ENCODE measurements around the gene POLR1G. TPM values are rescaled to one million over a fixed set of nuclear protein-coding genes. Genes with fewer than 3 reads are reported as not detected.
A peak's percentile ranks its signal among the peaks of the same experiment; 100 is the strongest.

Gene POLR1G
- total and polyA plus RNA-seq, 7 donors, result 6.0 to 12.5 (median 8.8) TPM

GRCh38 chr19:45395821-45396617 lies 10.4 kb upstream of the POLR1G start:
- DNase-seq, result no peak
- no peaks in the 10 kb centered on the region for H3K9me3 ChIP-seq
- no peak for TF ChIP-seq CTCF (IDR thresholded peaks at IDR 0.05)
- H3K27ac ChIP-seq, result no peak overlapping the region
- no peaks in the 10 kb centered on the region for H3K36me3 ChIP-seq (ENCODE audit: insufficient read depth in 1 of 2, low read depth in 1 of 2)
- ATAC-seq, result no peak
- intact Hi-C loops (cut with DNase I), result no loop called here
- H3K4me3 ChIP-seq, result no peak overlapping the region
- WGBS, 3 donors, result 66 to 68% (median 66%) methylated on average over 50 to 59 of the region's 59 CpGs
- no peaks in the 10 kb centered on the region for H3K27me3 ChIP-seq (ENCODE audit: insufficient read depth in 3 of 3, low read length in 2 of 3)
- H3K4me1 ChIP-seq, result peaks cover 6% of the 10 kb centered on the region

- no peak for ATAC-seq
- Histone ChIP-seq H3K27me3 (ENCODE audit: insufficient read depth in 3 of 3, low read length in 2 of 3) (peaks cover 0 to 3% (median 2%) of the 10 kb centered on the region in 3 donors), H3K4me1 (peaks cover 18% of the 10 kb centered on the region), H3K27ac (no peak overlapping the region), H3K9me3 (no peaks in the 10 kb centered on the region), H3K4me3 (no peak overlapping the region), H3K36me3 (ENCODE audit: insufficient read depth in 1 of 2, low read depth in 1 of 2) (no peaks in the 10 kb centered on the region)
- no peak for TF ChIP-seq CTCF (IDR thresholded peaks at IDR 0.05)
- no peak for DNase-seq
- intact Hi-C loops (cut with DNase I), result no loop called here
- 85 to 87% (median 86%) methylated on average over 6 of the region's 6 CpGs for WGBS, 3 donors
These were observed 6.3 kb upstream of the POLR1G start for GRCh38 chr19:45400192-45400591.

- no peak overlapping the region for H3K4me3 ChIP-seq
- H3K4me1 ChIP-seq, result peaks cover 18% of the 10 kb centered on the region
- no peaks in the 10 kb centered on the region for H3K9me3 ChIP-seq
- DNase-seq, result no peak
- WGBS, 3 donors, result 90 to 97% (median 93%) methylated on average over 6 of the region's 6 CpGs
- ATAC-seq, result no peak
- H3K36me3 ChIP-seq (ENCODE audit: insufficient read depth in 1 of 2, low read depth in 1 of 2), result no peaks in the 10 kb centered on the region
- peaks cover 0 to 3% (median 2%) of the 10 kb centered on the region in 3 donors for H3K27me3 ChIP-seq (ENCODE audit: insufficient read depth in 3 of 3, low read length in 2 of 3)
- H3K27ac ChIP-seq, result no peak overlapping the region
- intact Hi-C loops (cut with DNase I), result no loop called here
- TF ChIP-seq CTCF (IDR thresholded peaks at IDR 0.05), result no peak
These were observed 4.6 kb upstream of the POLR1G start for GRCh38 chr19:45401815-45402214.

GRCh38 chr19:45402298-45403061 lies 4.0 kb upstream of the POLR1G start:
- Histone ChIP-seq H3K9me3 (no peaks in the 10 kb centered on the region), H3K36me3 (ENCODE audit: insufficient read depth in 1 of 2, low read depth in 1 of 2) (no peaks in the 10 kb centered on the region), H3K4me3 (peak overlapping the region; percentile 18), H3K27me3 (ENCODE audit: insufficient read depth in 3 of 3, low read length in 2 of 3) (peaks cover 0 to 3% (median 2%) of the 10 kb centered on the region in 3 donors), H3K27ac (no peak overlapping the region), H3K4me1 (peaks cover 22% of the 10 kb centered on the region)
- no peak for ATAC-seq
- TF ChIP-seq CTCF (IDR thresholded peaks at IDR 0.05), result peak; percentile 34
- intact Hi-C loops (cut with DNase I), result no loop called here
- peak in 1 of 2 donors; percentile 60 for DNase-seq
- 18 to 26% (median 26%) methylated on average over 30 to 40 of the region's 40 CpGs for WGBS, 3 donors

All from psoas muscle (tissue), 8 donors.